ENCODE measurements around the gene SYNCRIP. TPM values are rescaled to one million over a fixed set of nuclear protein-coding genes. Genes with fewer than 3 reads are reported as not detected.
A peak's percentile ranks its signal among the peaks of the same experiment; 100 is the strongest.

SYNCRIP gene
- total and polyA plus RNA-seq, 8 donors, result 72.2 to 182 (median 156) TPM

- H3K27me3 ChIP-seq, result no peaks in the 10 kb centered on the region
- H3K27ac ChIP-seq, result no peak overlapping the region
- H3K36me3 ChIP-seq, result peaks cover 0 to 95% of the 10 kb centered on the region in 2 donors
- H3K4me3 ChIP-seq, result no peak overlapping the region
- TF ChIP-seq CTCF (IDR thresholded peaks at IDR 0.05), result no peak
- H3K4me1 ChIP-seq, result peaks cover 0 to 8% of the 10 kb centered on the region in 2 donors
- DNase-seq, result no peak
- intact Hi-C loops (cut with DNase I), result no loop called here
- no peaks in the 10 kb centered on the region for H3K9me3 ChIP-seq
- peak; percentile 56 for ATAC-seq
These were observed 14.3 kb downstream of the SYNCRIP start for GRCh38 chr6:85628353-85628752.

GRCh38 chr6:85620308-85620707 lies 22.4 kb downstream of the SYNCRIP start:
- Histone ChIP-seq H3K9me3 (no peaks in the 10 kb centered on the region), H3K4me1 (no peaks in the 10 kb centered on the region), H3K36me3 (peaks cover 0 to 97% of the 10 kb centered on the region in 2 donors), H3K4me3 (no peak overlapping the region), H3K27me3 (no peaks in the 10 kb centered on the region), H3K27ac (no peak overlapping the region)
- DNase-seq, result no peak
- intact Hi-C loops (cut with DNase I), result no loop called here
- TF ChIP-seq CTCF (IDR thresholded peaks at IDR 0.05), result no peak
- ATAC-seq, result no peak

GRCh38 chr6:85614780-85615179 lies 27.9 kb downstream of the SYNCRIP start:
- no peak for TF ChIP-seq CTCF (IDR thresholded peaks at IDR 0.05)
- Histone ChIP-seq H3K9me3 (no peaks in the 10 kb centered on the region), H3K36me3 (peaks cover 0 to 99% of the 10 kb centered on the region in 2 donors), H3K4me1 (no peaks in the 10 kb centered on the region), H3K27ac (no peak overlapping the region), H3K27me3 (no peaks in the 10 kb centered on the region), H3K4me3 (no peak overlapping the region)
- DNase-seq (peak in 1 of 4 donors; percentile 53), ATAC-seq (no peak)
- intact Hi-C loops (cut with DNase I), result no loop called here

- no peaks in the 10 kb centered on the region for H3K9me3 ChIP-seq
- intact Hi-C loops (cut with DNase I), result no loop called here
- DNase-seq (no peak), ATAC-seq (no peak)
- no peak for TF ChIP-seq CTCF (IDR thresholded peaks at IDR 0.05)
- H3K4me1 ChIP-seq, result no peaks in the 10 kb centered on the region
- H3K4me3 ChIP-seq, result no peak overlapping the region
- H3K27me3 ChIP-seq, result no peaks in the 10 kb centered on the region
- no peak overlapping the region for H3K27ac ChIP-seq
- peaks cover 0 to 99% of the 10 kb centered on the region in 2 donors for H3K36me3 ChIP-seq
These were observed 29.8 kb downstream of the SYNCRIP start for GRCh38 chr6:85612690-85613474.

- no peaks in the 10 kb centered on the region for H3K27me3 ChIP-seq
- TF ChIP-seq CTCF (IDR thresholded peaks at IDR 0.05), result no peak
- no peak overlapping the region for H3K4me3 ChIP-seq
- H3K27ac ChIP-seq, result no peak overlapping the region
- DNase-seq (no peak), ATAC-seq (no peak)
- intact Hi-C loops (cut with DNase I), result no loop called here
- no peaks in the 10 kb centered on the region for H3K9me3 ChIP-seq
- H3K36me3 ChIP-seq, result peaks cover 0 to 76% of the 10 kb centered on the region in 2 donors
- no peaks in the 10 kb centered on the region for H3K4me1 ChIP-seq
These were observed 32.3 kb downstream of the SYNCRIP start for GRCh38 chr6:85610182-85610895.
